ENCODE data around the gene CAMKMT.

CAMKMT gene

DNA sequence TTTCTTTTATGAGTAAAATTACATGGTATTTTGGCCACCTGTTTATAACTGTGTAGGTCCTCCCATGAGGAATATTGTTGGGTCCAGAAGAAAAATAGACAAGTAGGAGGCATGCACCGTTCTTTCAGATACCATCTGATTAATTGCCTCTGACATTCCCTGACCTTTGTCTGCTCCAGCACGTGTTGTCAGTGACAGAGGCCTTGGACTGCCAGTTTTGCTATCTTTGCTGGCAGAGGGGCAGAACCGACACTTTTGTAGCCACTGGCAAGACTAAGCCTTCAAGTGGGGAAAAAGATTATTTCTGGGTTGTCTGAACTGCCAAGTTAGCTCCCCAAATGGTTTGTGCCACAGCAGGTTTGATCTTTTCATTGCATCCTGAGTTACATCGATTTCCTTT, 276.9 kb downstream of the CAMKMT start:
- Histone ChIP-seq H4K91ac (ENCODE audit: low read depth, low read length, poor library complexity) (no peak overlapping the region), H2BK5ac (ENCODE audit: low read length) (no peak overlapping the region), H3K36me3 (replicated peaks in 1 of 2; ENCODE audit: control insufficient read depth in 2 of 2, insufficient read depth in 2 of 2, low read length in 2 of 2) (no peaks in the 10 kb centered on the region), H3K4me1 (ENCODE audit: control insufficient read depth in 2 of 2, insufficient read depth in 1 of 2, low read depth in 1 of 2, low read length in 2 of 2) (peaks cover 4 to 13% of the 10 kb centered on the region in 2 donors), H3K23ac (ENCODE audit: low read depth, low read length, poor library complexity) (no peak overlapping the region), H2AFZ (ENCODE audit: low read length) (peak overlapping the region; percentile 23), H4K8ac (ENCODE audit: low read depth, low read length) (no peak overlapping the region), H3K9me3 (replicated peaks in 1 of 2; ENCODE audit: control insufficient read depth in 2 of 2, insufficient read depth in 1 of 2, low read depth in 1 of 2, low read length in 2 of 2) (peaks cover 0 to 5% of the 10 kb centered on the region in 2 donors), H3K4me3 (ENCODE audit: low read length in 2 of 2) (no peak overlapping the region), H2BK15ac (ENCODE audit: low read length) (no peak overlapping the region), H3K9ac (ENCODE audit: low read depth, low read length, poor library complexity) (no peak overlapping the region), H3K18ac (ENCODE audit: low read length) (no peak overlapping the region), H3K4ac (ENCODE audit: low read length) (no peak overlapping the region), H3K14ac (ENCODE audit: low read length) (no peak overlapping the region), H3K4me2 (ENCODE audit: insufficient read depth, low read length, poor library complexity, severe bottlenecking) (no peak overlapping the region), H2BK12ac (ENCODE audit: low read length) (no peak overlapping the region), H2AK5ac (ENCODE audit: low read depth, low read length) (no peak overlapping the region), H3K27ac (replicated peaks; ENCODE audit: low read length) (no peak overlapping the region), H2BK120ac (ENCODE audit: low read depth, low read length) (no peak overlapping the region), H3K27me3 (ENCODE audit: control insufficient read depth in 3 of 3, insufficient read depth in 3 of 3, low read depth in 1 of 3, low read length in 3 of 3) (no peaks in the 10 kb centered on the region), H3K79me1 (ENCODE audit: low read depth, low read length) (no peaks in the 10 kb centered on the region)
- no CpG with 5 or more reads among the region's 4 CpGs for WGBS, 2 donors (ENCODE audit: extremely low coverage in 2 of 2, insufficient read length in 2 of 2, insufficient replicate concordance in 1 of 2)
- no peak for DNase-seq (ENCODE audit: low spot score)

GRCh38 chr2:44639399-44639798, 277.7 kb downstream of the CAMKMT start:
- no CpG with 5 or more reads among the region's 2 CpGs for WGBS, 2 donors (ENCODE audit: extremely low coverage in 2 of 2, insufficient read length in 2 of 2, insufficient replicate concordance in 1 of 2)
- DNase-seq (ENCODE audit: low spot score) = no peak
- H3K18ac ChIP-seq (ENCODE audit: low read length) = no peak overlapping the region
- no peak overlapping the region for H2BK5ac ChIP-seq (ENCODE audit: low read length)
- H3K4me3 ChIP-seq (ENCODE audit: low read length in 2 of 2) = no peak overlapping the region
- H3K4ac ChIP-seq (ENCODE audit: low read length) = no peak overlapping the region
- no peak overlapping the region for H3K27ac ChIP-seq (replicated peaks; ENCODE audit: low read length)
- no peak overlapping the region for H2BK15ac ChIP-seq (ENCODE audit: low read length)
- no peaks in the 10 kb centered on the region for H3K27me3 ChIP-seq (ENCODE audit: control insufficient read depth in 3 of 3, insufficient read depth in 3 of 3, low read depth in 1 of 3, low read length in 3 of 3)
- H2AFZ ChIP-seq (ENCODE audit: low read length) = no peak overlapping the region
- no peak overlapping the region for H3K14ac ChIP-seq (ENCODE audit: low read length)
- H2BK12ac ChIP-seq (ENCODE audit: low read length) = no peak overlapping the region
- H4K91ac ChIP-seq (ENCODE audit: low read depth, low read length, poor library complexity) = no peak overlapping the region
- no peak overlapping the region for H3K23ac ChIP-seq (ENCODE audit: low read depth, low read length, poor library complexity)
- no peak overlapping the region for H2AK5ac ChIP-seq (ENCODE audit: low read depth, low read length)
- H3K4me1 ChIP-seq (ENCODE audit: control insufficient read depth in 2 of 2, insufficient read depth in 1 of 2, low read depth in 1 of 2, low read length in 2 of 2) = peaks cover 4 to 13% of the 10 kb centered on the region in 2 donors
- no peak overlapping the region for H4K8ac ChIP-seq (ENCODE audit: low read depth, low read length)
- no peaks in the 10 kb centered on the region for H3K36me3 ChIP-seq (replicated peaks in 1 of 2; ENCODE audit: control insufficient read depth in 2 of 2, insufficient read depth in 2 of 2, low read length in 2 of 2)
- H2BK120ac ChIP-seq (ENCODE audit: low read depth, low read length) = no peak overlapping the region
- no peaks in the 10 kb centered on the region for H3K79me1 ChIP-seq (ENCODE audit: low read depth, low read length)
- no peak overlapping the region for H3K4me2 ChIP-seq (ENCODE audit: insufficient read depth, low read length, poor library complexity, severe bottlenecking)
- no peak overlapping the region for H3K9ac ChIP-seq (ENCODE audit: low read depth, low read length, poor library complexity)
- H3K9me3 ChIP-seq (replicated peaks in 1 of 2; ENCODE audit: control insufficient read depth in 2 of 2, insufficient read depth in 1 of 2, low read depth in 1 of 2, low read length in 2 of 2) = no peaks in the 10 kb centered on the region

DNA sequence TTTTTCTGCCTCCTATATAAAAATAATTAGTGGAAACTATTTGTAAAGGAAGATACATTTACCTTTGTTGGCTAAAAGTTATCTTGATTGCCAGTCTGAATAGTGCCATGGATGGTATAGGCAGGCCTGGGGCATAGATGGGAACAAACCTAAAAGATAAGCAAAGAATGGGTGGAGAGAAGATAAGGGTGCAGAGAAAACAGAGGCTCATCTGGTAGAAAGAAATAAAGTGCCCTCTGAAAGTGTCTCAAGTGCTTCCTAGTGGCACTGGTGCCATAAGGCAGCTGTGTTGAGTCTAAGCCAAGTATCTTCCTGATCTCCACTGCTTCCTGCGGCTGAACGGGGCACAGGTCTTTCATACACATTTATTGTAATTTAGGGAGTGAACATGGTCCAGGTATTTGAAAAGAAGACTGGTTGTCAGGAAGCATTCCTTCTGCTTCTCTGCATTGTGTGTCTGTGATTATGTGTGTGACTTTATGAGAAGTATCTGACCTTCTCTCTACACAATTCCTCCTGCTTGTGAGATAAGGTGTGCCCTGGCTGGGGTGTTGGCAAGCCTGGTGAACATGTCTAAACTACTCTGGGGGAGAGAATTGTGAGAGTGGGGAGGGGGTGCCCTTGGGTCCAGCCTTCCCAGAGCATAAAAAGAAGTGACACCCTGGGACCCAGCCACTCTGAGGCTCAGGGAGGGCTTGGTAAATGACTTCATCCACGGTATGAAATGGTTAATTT, 280.5 kb downstream of the CAMKMT start:
- H2BK12ac ChIP-seq (ENCODE audit: low read length) = no peak overlapping the region
- H4K8ac ChIP-seq (ENCODE audit: low read depth, low read length) = no peak overlapping the region
- peaks cover 1 to 13% of the 10 kb centered on the region in 2 donors for H3K4me1 ChIP-seq (ENCODE audit: control insufficient read depth in 2 of 2, insufficient read depth in 1 of 2, low read depth in 1 of 2, low read length in 2 of 2)
- H3K9me3 ChIP-seq (replicated peaks in 1 of 2; ENCODE audit: control insufficient read depth in 2 of 2, insufficient read depth in 1 of 2, low read depth in 1 of 2, low read length in 2 of 2) = no peaks in the 10 kb centered on the region
- H3K36me3 ChIP-seq (replicated peaks in 1 of 2; ENCODE audit: control insufficient read depth in 2 of 2, insufficient read depth in 2 of 2, low read length in 2 of 2) = no peaks in the 10 kb centered on the region
- no peak overlapping the region for H2BK15ac ChIP-seq (ENCODE audit: low read length)
- H3K23ac ChIP-seq (ENCODE audit: low read depth, low read length, poor library complexity) = no peak overlapping the region
- no peak overlapping the region for H2BK120ac ChIP-seq (ENCODE audit: low read depth, low read length)
- no peak overlapping the region for H2AFZ ChIP-seq (ENCODE audit: low read length)
- H3K4me2 ChIP-seq (ENCODE audit: insufficient read depth, low read length, poor library complexity, severe bottlenecking) = no peak overlapping the region
- H2AK5ac ChIP-seq (ENCODE audit: low read depth, low read length) = no peak overlapping the region
- no peak overlapping the region for H3K4ac ChIP-seq (ENCODE audit: low read length)
- H4K91ac ChIP-seq (ENCODE audit: low read depth, low read length, poor library complexity) = no peak overlapping the region
- no peak for DNase-seq (ENCODE audit: low spot score)
- WGBS, 2 donors (ENCODE audit: extremely low coverage in 2 of 2, insufficient read length in 2 of 2, insufficient replicate concordance in 1 of 2) = no CpG with 5 or more reads among the region's 3 CpGs
- H3K9ac ChIP-seq (ENCODE audit: low read depth, low read length, poor library complexity) = no peak overlapping the region
- H3K27ac ChIP-seq (replicated peaks; ENCODE audit: low read length) = no peak overlapping the region
- no peak overlapping the region for H3K4me3 ChIP-seq (ENCODE audit: low read length in 2 of 2)
- no peaks in the 10 kb centered on the region for H3K27me3 ChIP-seq (ENCODE audit: control insufficient read depth in 3 of 3, insufficient read depth in 3 of 3, low read depth in 1 of 3, low read length in 3 of 3)
- H3K14ac ChIP-seq (ENCODE audit: low read length) = no peak overlapping the region
- no peak overlapping the region for H3K18ac ChIP-seq (ENCODE audit: low read length)
- H3K79me1 ChIP-seq (ENCODE audit: low read depth, low read length) = no peaks in the 10 kb centered on the region
- no peak overlapping the region for H2BK5ac ChIP-seq (ENCODE audit: low read length)

GRCh38 chr2:44645937-44646336, 284.2 kb downstream of the CAMKMT start:
- Histone ChIP-seq H3K9ac (ENCODE audit: low read depth, low read length, poor library complexity) (no peak overlapping the region), H2BK15ac (ENCODE audit: low read length) (no peak overlapping the region), H2BK5ac (ENCODE audit: low read length) (no peak overlapping the region), H2BK12ac (ENCODE audit: low read length) (no peak overlapping the region), H3K4ac (ENCODE audit: low read length) (no peak overlapping the region), H3K4me3 (ENCODE audit: low read length in 2 of 2) (no peak overlapping the region), H3K9me3 (replicated peaks in 1 of 2; ENCODE audit: control insufficient read depth in 2 of 2, insufficient read depth in 1 of 2, low read depth in 1 of 2, low read length in 2 of 2) (no peaks in the 10 kb centered on the region), H3K27me3 (ENCODE audit: control insufficient read depth in 3 of 3, insufficient read depth in 3 of 3, low read depth in 1 of 3, low read length in 3 of 3) (no peaks in the 10 kb centered on the region), H3K14ac (ENCODE audit: low read length) (no peak overlapping the region), H2AFZ (ENCODE audit: low read length) (no peak overlapping the region), H3K4me1 (ENCODE audit: control insufficient read depth in 2 of 2, insufficient read depth in 1 of 2, low read depth in 1 of 2, low read length in 2 of 2) (no peaks in the 10 kb centered on the region), H3K4me2 (ENCODE audit: insufficient read depth, low read length, poor library complexity, severe bottlenecking) (no peak overlapping the region), H2BK120ac (ENCODE audit: low read depth, low read length) (no peak overlapping the region), H3K36me3 (replicated peaks in 1 of 2; ENCODE audit: control insufficient read depth in 2 of 2, insufficient read depth in 2 of 2, low read length in 2 of 2) (no peaks in the 10 kb centered on the region), H3K27ac (replicated peaks; ENCODE audit: low read length) (no peak overlapping the region), H4K8ac (ENCODE audit: low read depth, low read length) (no peak overlapping the region), H2AK5ac (ENCODE audit: low read depth, low read length) (no peak overlapping the region), H4K91ac (ENCODE audit: low read depth, low read length, poor library complexity) (no peak overlapping the region), H3K18ac (ENCODE audit: low read length) (no peak overlapping the region), H3K79me1 (ENCODE audit: low read depth, low read length) (no peaks in the 10 kb centered on the region), H3K23ac (ENCODE audit: low read depth, low read length, poor library complexity) (no peak overlapping the region)
- DNase-seq (ENCODE audit: low spot score) = no peak
- WGBS, 2 donors (ENCODE audit: extremely low coverage in 2 of 2, insufficient read length in 2 of 2, insufficient replicate concordance in 1 of 2) = no CpG with 5 or more reads among the region's 2 CpGs
